HG02571 (cell line): Measurements from ENCODE around the gene COMMD1.
"Not testable (repeated sequence)": the region's sequence is repeated elsewhere in the genome, so short reads cannot be mapped to it uniquely, and the experiment has no call there.

Experiments used
- ATAC-seq: cut with Tn5 transposase; IDR thresholded peaks from one replicate; pipeline ENCODE4 v1.9.1; 2021; ENCODE audit warnings: mild to moderate bottlenecking, moderate library complexity; ENCODE audit not compliant: unreplicated experiment

COMMD1 gene

DNA sequence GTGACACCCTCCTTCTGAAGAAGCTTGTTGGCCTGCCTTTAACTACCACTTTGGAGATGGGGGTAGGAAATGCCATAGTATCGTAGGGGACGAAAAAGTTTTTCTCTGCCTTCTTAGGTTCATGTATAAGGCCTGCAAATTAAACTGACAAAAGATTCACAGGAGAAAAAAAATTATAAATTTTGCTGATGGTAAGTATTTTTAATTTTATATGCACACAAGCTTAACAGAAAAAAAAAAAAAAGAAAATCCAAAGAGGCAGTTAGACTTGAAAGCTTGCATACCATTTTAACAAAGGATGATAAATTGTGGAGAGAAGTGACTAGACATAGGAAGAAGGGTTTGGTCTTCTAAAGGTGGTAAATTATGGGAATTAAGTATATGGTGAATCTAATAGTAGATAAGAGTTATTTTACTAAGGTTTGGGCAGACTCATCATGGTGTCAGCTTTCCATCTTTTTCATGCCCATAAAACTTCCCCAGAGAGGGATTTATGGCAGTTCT, 227.9 kb downstream of the COMMD1 start:
- ATAC-seq = no peak

DNA sequence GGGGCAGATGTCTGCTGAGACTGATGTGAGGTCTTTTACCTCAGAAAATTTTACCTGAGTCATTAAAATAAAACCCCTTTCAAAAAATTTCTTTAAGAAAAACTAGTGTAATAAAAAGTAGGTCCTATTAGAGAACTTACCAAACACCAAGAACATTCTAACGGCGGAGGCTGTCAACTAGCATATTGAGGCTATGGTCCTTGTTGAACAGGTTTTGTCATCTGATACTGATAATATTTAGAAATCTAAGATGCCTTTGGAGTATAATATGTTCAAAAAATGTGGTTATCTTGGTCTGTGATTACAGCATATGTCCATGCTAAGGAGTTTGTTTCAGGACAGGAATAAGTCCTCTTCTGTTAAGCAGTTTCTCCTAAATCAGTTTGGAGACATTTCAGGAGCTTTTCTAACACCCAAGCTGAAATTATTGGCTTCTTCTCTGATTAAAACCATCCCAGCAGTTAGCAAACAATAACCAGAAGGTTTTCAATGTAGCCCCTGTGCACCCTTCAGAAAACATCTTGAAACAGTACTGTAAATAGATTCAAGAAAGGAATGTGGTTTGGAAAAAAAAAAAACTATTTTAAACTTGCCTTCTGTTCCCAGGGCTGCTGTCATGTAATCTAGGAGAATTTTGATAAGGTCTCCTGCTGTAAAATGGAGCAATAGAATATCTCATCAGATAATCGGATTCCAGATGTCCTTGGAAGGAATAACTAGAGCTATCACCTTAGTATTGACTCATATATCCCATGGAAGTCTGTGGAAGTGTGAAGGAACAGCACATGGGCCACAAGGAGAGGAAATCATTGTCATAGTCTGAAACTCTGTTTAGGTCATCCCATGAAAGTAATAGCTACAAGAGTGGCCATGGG, 231.7 kb downstream of the COMMD1 start:
- ATAC-seq = no peak

DNA sequence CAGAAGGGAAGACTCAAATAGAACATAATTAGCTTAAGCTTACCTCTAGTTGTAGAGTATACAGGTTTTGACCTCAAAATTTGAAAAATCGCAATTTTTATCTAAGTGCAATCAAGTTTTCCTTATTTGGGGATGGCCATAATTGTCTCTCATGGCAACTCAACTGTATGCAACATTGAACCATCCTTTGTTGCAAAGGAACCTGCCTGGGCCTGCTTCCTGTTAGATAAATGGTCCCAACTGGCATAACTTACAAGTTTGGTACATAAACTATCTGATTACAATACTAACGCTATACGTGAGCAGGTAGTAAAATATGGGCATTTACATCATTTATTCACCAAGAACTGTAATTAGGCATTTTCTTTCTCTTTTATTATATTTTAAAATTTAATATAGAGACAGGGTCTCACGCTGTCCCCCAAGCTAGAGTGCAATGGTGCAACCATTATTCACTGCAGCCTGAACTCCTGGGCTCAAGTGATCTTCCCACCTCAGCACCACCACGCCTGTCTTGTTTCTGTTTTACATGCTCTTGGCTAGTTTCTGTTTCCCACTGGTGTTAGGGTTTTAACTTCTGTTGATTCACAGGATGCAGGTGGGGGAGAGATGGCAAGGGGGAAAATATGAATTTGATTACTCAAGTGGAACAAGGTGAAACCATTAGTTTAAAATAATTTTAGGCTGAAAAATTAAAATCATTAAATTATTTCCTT, 235.1 kb downstream of the COMMD1 start:
- peak; percentile 54 for ATAC-seq

DNA sequence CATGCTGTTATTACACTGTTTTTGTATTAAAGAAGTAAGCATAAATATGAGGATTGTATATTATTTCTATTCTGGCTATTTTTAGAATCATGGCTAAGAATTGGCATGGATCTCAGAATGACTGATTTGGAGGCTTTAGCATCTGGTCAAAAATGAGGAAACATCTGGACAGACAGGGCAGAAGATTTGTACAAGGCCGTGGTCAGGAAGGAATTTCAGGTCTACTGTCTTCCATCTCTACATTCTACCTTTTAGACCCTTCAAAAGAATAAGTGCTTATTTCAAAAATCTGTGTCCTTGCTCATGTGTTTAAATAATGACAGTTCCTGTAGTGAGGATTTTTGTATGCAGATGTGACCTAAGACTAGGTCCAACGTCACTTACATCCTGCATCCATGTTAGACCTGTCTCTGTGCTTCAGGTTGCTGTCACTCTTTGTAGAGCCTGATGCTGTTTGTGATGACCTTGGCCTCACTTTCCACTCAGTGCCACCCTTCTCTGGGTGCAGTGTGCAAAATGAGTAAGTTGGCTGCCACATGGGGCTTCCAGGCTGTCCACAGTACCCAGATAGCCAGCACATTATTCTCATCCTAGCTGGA, 235.8 kb downstream of the COMMD1 start:
- ATAC-seq = no peak

DNA sequence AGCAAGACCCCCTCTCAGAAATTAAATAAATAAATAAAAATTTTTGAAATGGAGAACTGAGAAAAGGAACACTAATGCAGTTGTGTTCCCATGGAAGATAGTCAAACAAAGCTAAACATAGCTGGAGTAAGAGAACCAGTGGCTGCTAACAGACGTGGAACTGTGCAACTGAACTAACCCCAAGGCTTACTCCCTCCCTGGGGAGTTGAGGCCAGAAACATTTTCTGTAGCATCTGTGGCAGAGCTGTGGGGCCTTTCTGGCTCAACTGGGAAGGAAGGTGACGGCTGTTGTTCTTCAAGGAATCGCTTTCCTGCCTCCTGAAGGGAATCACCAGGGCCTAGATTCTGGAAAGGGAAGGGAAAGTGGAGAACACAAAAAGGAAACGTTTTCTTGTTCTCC, 236.6 kb downstream of the COMMD1 start:
- peak; percentile 49 for ATAC-seq

DNA sequence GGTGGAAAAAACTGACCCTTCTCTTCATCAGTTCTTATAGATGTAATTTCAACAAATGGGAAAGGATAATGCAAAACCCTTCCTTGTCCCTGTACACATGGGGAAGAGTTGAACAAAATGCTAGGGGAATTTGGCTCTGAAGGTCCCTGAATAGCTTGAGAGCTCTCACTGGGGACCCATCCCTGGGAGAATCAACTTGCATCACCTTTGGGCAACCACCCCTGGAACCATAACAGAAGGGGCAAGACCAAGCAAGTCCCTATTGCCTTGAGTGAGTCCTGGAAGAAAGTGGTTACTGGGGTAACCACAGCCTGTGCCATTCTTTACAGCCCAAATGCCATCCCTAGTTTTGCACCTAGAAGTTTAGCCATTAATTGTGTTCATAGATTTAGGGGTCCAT, 238.2 kb downstream of the COMMD1 start:
- no peak for ATAC-seq

DNA sequence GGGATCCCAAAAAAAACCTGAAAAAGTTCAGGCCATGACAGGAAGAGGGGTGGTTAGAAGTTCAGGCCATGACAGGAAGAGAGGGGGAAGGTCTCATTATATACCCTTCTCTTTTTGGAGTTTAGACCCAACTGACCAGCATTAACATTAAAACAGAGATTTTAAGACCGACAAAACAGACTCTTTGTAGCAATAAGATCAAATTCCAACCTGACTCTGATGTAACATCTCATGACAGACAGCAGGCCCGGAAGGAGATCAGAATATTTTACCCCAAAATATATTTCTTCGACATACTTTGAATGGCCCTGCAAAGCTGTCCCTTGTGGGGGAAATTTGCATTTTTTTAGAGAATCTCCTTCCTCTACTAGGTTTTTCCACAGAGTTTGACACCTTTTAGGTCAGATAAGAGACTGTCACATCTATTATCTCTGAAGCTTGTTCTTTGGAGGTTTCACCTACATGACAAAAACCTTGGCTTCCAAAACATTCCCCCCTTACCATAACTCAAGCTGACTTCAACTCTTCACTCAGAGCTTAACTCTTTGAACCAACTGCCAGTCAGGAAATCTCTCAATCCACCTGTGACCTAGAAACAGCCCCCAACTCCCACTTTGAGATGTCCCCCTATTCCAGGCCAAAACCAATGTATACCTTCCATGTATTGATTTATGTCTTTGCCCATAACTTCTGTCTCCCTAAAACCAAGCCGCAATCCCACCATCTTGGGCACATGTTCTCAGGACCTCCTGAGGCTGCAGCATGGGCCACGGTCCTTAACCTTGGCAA, 239.4 kb downstream of the COMMD1 start:
- ATAC-seq = no peak

DNA sequence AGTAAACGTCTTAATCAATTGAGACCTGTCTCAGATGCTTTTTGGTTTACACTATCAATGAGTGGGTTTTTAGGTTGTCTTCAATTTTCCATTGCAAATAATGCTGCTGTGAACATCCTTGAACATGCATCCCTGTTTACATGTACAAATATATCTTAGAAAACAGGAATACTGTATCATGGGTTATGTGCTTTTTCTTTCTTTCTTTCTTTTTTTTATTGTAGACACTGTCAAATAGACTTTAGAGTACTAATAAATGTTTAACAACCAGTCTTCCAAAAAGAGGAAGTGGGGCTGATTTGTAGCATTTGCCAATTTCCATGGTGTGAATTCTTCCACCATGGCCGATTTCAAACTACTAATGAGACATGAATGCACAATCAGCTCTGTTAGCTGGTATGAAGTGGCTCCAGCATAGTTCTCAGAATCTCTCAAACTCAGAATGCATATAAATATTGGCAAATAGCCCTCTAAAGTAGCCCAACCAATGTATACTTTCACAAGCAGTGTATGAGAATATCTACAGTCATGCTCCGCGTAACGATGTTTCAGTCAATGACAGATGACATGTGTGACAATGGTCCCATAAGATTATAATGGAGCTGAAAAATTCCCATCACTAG, 240.1 kb downstream of the COMMD1 start:
- no peak for ATAC-seq

DNA sequence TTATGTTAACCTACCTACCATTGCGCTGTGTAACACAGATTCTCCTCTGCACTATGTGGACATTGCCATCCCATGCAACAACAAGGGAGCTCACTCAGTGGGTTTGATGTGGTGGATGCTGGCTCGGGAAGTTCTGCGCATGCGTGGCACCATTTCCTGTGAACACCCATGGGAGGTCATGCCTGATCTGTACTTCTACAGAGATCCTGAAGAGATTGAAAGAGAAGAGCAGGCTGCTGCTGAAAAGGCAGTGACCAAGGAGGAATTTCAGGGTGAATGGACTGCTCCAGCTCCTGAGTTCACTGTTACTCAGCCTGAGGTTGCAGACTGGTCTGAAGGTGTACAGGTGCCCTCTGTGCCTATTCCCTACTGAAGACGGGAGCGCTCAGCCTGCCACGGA, 241.3 kb downstream of the COMMD1 start:
- ATAC-seq = not testable (repeated sequence)

DNA sequence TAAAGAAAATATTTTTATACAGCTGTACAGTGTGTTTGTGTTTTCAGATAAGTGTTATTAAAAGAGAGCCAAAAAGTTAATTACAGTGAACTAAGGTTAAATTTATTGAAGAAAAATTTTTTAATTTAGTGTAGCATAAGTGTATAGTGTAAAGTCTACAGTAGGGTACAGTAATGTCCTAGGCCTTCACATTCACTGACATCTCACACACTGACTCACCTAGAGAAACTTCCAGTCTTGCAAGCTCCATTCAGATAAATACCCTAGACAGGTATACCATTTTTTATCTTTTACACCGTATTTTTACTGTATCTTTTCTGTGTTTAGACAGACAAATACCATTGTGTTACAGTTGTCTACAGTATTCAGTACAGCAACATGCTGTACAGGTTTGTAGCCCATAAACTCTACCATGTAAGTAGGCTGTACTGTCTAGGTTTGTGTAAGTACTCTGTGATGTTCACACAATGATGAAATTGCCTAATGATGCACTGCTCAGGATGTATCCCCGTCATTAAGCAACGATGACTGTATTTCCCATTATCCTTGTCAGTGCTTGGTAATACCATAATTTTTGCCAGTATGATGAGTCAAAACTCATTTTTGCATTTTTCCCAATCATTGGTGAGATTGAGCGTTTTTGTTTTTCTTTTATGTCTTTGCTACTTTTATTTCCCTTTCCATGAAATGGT, 242.3 kb downstream of the COMMD1 start:
- no peak for ATAC-seq

DNA sequence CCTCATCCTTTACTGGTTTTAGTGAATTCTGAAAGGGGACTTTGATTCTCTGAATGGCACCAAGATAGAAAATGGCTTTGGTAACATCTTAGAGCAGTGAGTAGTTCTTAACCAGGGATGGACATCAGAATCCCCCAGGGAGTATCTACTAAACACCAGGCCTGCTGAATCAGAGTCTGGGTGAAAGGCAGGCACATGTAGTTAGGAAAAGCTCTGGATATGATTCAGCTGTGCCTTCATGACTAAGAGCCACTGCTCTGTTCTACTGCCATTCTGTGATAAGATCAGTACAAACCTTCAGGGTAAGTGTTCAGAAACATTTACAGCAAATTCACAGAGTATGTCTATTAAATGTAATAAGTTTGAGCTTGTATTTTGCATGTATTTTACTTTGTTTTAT, 244.2 kb downstream of the COMMD1 start:
- no peak for ATAC-seq

DNA sequence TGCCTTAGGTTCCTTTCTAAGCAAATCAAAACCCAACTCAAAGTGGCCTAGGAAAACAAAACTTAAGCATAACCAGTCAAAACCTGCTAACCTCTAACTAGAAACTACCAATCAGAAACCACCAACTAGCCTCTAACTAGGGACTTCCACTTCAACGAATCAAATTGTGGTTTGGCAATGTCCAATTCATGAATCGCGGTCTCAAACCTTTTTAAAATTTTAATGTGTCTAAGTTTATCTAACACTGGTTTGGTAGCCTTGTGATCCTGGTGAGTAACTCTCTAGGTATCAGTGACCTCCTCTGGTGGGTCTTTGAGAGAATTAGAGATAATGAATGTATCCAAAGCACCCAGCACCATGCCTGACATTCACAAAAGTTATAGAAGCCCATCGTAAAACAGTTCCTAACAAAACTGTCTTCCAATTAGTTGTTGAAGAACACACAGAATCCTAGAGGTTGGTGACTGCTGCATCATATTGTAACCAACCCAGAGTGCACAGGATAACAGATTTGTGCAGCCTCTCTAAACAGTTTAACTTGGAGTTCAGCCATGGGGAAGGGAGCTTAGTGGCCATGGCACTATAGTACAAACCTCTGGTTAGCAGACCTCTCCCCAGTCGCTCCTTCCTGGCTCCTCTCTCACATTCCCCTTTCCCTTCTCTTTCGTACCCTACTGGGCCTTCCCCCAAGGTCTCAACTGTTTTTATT, 245.3 kb downstream of the COMMD1 start:
- no peak for ATAC-seq

DNA sequence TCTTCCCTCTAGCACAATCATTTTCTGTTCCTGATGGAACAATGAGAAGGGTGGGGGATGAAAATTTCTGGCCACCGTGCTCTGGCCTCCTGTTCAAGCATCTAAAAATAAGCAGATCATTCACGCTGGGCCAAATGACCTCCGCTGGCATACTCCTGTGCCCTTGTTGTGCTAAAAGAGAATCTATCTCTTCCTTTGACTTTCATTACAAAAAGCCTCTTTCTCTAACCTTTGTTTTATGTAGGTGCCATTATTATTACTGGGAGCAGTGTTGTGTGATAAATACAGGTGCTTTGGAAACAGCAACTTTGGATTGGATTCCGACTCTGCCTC, 245.8 kb downstream of the COMMD1 start:
- ATAC-seq = no peak

DNA sequence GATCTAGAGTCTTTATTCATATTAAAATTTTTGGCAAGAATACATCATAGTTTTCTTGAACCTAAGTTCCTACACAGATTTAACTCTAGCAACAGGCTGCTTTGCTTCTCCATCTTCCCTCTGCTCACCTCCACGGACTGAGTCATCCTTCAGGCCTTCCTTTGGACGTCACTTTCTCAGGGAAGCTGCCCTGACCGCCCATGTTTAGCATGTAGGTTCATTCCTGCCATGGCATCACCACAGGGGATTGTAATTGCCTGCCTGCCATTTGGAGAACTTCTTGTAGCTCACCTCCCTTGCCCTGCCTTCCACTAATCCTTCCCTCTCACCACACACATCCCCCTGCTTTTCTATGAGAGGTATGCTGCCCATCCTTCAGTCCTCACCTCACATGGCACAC, 246.5 kb downstream of the COMMD1 start:
- ATAC-seq = no peak

DNA sequence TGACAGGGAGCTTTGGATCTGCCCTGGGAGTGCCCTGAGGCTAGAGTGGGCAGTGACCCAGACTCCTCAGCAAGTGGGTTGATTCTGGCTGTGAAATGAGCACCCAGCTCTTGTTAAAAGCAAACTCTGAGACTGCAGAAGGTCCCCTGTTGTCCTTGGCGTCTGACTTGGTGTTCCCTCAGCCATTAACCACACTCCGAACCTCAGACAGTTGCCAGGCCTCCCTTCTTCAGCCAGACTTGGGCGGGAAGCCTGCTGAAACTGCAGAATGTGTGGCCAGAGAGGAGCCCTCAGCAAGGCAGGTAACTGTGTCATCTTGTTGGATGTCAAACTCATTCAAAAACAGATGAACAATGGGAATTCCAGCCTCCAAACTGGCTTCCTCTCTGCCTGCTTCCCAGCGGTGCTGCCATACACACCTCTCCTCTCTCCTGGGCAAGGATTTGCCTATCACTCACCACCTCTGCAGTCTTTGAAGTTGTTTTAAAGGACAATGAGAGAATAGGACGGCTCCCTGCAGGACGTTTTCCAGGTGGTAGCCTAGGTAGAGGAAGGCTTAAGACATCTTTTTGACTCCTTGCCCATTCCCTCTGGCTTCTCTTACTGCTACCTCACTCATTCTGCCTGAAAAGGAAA, 251.5 kb downstream of the COMMD1 start:
- ATAC-seq = no peak

DNA sequence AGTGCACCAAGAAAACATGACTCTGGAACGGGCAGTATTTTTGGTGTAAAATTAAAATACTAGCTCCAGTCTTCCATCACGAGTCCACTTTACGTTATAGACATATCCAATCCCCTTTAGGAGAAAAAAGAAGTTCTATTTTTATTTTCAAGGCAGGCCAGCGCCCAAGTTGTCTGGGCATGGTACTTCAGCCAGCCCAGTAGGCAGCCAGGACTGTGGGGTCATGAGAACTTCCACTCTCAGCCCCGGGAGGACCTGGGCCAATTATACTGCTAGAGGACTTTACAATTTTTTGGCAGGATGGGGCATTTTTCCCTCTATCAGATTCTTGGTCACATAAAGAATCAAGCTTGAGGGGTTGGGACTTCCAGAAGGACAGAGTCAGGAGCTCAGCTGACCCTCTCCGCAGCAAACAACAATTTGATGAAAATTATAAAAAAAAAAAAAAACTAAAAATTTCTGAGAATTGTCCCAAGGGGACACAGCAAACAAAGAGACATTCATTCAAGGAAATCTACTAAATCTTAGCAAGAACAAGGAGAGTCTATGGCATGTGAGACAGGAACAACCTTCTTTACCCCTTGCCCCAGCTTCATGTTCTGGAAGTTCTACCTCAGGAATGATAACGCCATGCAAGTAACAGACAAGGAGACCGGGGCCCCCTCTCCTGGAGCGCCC, 253.1 kb downstream of the COMMD1 start:
- no peak for ATAC-seq

DNA sequence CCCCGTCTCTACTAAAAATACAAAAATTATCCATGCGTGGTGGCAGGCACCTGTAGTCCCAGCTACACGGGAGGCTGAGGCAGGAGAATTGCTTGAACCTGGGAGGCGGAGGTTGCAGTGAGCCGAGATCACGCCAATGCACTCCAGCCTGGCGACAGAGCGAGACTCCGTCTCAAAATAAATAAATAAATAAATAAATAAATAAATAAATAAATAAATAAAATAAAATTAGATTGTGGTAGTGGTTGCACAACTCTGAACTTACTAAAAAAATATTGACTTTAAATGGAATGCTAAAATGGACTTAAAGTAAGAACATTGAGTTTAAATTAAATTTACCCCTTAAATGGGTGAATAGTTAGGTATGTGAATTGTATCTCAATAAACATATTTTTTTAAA, 255.2 kb downstream of the COMMD1 start:
- ATAC-seq = not testable (repeated sequence)

DNA sequence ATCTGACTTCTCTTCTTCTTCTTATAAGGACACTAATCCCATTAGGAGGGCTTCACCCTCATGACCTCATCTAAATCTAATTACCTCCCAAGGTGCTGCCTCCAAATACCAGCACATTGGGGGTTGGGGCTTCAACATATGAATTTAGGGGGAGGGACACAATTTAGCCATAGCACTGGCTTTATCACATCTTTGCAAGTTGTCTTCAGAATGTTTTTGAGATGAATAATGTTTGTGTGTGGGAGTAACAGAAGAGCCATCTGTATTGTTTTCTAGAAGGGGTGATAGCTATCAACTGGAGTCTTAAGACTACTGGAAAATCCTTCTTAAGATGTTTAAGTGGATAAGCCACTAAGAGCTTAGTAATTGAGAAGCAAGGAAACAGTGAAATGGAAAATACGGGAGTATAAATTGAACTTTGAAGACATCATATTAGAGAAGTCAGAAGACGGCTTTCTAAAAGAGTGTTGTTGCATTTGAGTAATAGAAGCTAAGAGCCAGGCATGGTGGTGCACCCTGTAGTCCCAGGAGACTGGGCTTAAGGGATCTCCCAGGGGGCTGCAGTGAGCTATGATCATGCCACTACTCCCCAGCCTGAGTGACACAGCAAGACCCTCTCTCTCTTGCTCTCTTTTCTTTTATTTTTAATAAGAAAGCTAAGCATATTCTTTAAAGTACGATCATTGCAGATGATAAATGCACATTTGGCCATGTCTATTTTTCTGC, 257.8 kb downstream of the COMMD1 start:
- no peak for ATAC-seq
